GM21423 (cell line): ENCODE measurements around the gene TNFSF12.

ENCODE experiments used
- ATAC-seq: cut with Tn5 transposase; IDR thresholded peaks from one replicate; pipeline ENCODE4 v1.9.1; 2021; ENCODE audit warnings: mild to moderate bottlenecking, moderate library complexity; ENCODE audit not compliant: unreplicated experiment

Gene TNFSF12

DNA sequence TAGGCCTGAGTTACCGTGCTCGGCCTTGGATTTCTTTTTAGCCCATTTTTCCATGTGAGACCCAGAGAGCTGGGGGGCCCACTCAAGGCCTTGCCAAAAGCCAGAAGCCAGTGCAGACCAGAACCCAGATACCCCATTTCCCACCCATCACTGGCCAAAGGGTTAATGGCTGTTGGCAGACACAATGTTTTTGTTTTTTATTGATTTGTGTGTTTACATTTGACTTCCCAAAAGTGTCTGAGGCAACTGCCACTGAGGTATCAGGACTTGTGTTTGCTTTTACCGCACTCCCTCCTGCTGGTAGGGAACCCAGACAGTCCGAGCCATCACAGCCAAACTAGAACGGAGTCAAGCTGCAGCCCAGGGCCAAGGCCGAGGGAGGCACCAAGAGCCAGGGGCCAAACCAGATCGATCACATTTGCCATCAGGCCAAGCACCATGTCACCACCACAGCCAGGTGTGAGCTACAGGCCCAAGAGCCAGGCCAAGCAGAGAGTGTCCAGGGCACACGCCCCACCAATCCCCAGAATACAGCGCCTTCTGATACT is 7.7 kb upstream of the TNFSF12 start:
- ATAC-seq: no peak

DNA sequence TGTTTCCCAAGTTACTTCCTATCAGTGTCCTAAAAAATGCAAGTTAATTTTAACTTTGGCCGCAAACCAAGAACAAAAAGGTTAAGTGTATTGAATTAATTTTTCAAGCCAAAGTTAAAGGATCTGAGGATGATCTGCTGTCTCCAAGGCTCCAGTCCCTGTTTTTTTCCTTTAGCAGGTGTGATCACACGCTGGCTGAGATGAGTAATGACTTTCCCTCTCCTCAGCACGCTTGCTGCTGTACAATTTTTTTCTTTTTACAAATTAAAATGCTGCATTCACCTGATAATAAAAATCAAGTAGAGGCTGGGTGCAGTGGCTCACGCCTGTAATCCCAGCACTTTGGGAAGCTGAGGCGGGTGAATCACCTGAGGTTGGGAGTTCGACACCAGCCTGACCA is 3.9 kb upstream of the TNFSF12 start:
- no peak for ATAC-seq

DNA sequence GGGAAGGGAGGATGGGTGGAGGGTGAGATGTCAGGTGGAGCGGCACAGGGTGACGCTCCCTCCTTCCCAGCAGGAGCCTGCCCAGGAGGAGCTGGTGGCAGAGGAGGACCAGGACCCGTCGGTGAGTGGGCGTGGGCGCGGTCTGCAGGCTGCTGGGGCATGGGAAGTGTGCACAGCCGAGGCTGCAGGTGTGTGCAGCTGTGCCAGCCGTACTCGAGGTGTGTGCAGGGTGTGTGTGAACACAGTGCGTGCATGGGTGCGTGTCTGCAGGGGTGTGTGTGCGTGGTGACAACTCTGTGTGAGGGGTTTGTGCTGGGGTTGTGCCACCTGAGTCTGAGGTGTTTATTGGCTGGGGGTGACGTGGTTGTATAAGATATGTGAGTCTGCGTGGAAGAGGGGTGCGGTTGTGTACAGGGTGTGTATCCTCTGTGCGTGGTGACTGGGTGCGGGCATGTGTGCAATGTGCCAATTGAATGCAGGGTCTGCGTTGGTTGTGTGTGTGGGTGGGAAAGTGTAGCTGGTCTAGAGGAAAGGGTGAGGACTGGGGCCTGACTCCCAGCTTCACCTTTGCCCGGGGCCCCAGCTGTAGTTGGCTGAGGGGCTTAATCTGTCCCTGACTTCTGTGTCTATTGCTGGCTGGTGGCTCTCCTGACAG is 670 bp downstream of the TNFSF12 start:
- no peak for ATAC-seq

DNA sequence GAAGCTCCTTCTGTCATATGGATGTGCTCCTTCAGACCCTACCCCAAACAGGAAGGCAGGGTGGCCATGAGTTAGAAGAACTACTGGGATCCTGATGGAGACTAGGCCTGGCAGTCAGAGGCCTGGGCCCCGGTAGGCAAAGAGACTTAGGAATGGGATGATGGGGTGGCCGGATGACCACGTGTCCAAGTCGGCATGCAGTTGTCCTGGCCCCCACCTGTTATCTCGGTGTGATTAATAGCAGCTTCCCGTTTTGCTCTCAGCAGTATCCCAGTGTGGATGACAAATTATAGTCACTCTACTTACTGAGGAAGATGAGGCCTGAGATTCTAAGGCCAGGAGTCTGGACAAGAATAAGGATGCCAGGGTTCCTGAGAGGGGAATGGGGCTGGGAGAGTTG is 1.5 kb downstream of the TNFSF12 start:
- ATAC-seq: no peak

DNA sequence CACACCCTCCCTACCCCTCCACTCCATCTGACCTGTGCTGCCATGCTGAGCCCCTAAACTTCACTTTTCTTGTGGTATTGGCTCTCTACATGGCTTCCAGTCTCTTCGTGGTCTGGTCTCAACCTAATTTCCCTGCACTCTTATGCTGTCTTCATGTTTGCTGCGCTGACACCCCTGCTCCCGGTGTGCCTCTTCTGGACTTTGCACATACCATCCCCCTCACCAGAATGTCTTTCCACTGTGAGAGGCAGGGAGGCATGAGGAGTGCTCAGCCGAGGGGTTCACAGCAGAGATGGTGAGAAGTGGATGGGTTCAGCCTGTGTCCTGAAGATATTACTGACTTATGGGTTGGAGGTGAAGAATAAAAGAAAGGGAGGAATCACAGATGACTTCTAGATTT is 2.5 kb downstream of the TNFSF12 start:
- ATAC-seq: no peak

DNA sequence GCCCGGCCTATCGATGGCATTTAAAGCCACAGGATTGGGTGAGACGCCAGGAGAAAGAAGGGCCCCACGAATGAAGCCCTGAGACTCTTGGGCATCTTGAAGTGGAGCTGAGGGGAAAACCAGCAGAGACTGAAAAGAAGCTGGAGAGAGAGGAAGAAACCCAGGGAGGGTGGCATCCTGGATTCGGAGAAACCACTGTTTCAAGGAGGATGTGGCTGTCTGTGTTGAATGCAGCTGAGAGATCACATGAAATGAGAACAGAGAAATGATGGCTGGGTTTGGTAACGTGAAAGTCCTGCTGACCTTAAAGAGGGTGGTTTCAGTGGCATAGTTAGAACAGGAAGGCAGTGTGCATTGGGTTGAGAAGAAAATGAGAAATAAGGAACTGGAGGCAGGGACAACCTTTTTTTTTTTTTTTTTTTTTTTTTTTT is 3.8 kb downstream of the TNFSF12 start:
- ATAC-seq: peak; percentile 80

DNA sequence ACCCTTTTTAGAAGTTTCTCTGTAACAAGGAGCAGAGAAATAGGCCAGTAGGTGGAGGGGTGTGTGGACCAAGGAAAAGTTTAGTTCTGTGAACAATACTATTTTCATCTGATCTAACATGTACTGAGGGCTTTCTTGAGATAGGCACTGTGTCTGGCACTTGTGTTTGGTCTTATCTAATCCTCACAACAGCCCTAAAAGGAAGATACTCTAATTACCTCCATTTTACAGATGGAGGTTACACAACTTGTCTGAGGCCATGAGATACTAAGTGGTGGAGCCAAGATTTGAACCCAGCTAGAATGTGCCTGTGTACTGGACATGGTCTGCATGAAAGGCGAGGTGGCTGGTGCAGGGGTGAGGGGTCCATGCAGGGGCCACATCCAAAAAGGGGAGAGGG is 4.5 kb downstream of the TNFSF12 start:
- no peak for ATAC-seq

DNA sequence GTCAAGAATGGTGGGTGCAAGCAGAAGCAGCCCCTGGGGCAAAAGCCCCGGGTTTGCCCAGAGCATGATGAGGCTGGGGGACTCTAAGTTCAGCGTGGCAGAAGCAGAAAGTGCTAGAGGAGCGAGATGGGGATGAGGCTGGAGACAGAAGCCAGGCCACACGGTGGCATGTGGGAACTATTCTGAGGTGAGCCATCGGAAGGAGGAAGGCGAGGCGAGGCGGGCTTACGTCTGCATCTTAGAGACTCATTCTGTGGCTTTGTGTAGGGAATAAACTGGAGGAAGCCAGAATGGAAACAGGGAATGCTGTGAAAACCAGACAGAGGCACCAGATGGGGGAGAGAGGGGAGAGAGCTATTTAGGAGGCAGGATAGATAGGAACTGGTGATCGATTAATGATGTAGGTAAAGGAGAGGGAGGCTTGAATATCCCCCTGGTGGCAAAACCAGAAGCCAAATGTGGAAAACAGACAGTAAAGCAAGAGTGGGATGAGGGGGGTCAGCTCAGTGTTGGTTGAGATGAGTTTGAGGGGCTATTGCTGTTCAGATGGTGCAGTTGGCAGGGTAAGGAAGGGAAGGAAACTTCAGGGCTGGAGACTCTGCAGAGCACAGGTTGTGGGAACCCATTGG is 6.6 kb downstream of the TNFSF12 start:
- ATAC-seq: no peak

DNA sequence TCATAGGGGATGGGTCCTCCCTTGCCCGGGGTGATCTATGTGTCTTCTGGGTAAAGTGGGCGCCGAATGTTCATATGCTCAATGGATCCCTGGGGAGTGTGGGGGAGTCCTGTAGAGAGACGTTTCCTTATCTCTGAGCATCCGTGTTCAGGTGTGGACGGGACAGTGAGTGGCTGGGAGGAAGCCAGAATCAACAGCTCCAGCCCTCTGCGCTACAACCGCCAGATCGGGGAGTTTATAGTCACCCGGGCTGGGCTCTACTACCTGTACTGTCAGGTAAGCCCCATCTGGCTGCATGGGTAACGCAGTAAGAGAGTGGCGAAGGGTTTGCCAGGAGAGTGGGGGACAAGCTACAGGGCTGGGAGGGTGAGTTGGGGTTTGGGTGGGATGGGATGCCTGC is 7.8 kb downstream of the TNFSF12 start:
- ATAC-seq: no peak

DNA sequence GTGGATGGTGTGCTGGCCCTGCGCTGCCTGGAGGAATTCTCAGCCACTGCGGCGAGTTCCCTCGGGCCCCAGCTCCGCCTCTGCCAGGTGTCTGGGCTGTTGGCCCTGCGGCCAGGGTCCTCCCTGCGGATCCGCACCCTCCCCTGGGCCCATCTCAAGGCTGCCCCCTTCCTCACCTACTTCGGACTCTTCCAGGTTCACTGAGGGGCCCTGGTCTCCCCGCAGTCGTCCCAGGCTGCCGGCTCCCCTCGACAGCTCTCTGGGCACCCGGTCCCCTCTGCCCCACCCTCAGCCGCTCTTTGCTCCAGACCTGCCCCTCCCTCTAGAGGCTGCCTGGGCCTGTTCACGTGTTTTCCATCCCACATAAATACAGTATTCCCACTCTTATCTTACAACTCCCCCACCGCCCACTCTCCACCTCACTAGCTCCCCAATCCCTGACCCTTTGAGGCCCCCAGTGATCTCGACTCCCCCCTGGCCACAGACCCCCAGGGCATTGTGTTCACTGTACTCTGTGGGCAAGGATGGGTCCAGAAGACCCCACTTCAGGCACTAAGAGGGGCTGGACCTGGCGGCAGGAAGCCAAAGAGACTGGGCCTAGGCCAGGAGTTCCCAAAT is 8.4 kb downstream of the TNFSF12 start:
- ATAC-seq: no peak

DNA sequence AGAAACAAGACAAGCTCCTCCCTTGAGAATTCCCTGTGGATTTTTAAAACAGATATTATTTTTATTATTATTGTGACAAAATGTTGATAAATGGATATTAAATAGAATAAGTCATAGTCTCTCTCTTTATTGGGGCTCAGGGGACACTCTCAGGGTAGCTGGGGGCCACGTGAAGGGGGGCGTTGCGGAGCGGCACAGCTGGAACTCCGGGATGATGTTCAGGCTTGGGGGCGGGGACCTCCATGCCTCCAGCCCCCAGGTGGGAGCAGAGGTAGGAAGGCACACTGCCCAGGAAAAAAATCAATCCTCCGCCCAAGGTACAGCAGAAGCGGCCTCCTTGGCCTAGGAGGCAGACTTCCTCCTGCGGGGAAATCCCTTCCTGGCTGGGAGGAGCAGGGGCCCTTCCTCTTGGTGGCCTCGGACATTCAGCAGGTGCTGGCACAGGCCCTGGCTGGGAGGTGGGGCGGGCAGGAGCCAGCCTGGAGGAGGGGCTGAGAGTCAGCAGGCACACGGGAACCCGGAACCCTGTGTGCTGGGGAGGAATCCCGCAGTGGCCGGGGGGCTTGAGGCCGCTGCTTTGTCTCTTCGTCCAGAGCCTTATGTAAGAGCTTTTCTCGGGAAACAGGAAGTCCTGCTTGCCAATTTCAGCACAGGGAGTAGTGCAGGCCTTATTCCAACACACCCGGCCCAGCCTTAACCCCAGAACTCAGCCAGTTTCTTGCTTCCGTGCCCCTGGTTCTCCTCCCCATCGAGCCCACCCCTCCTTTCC is 9.1 kb downstream of the TNFSF12 start:
- no peak for ATAC-seq

DNA sequence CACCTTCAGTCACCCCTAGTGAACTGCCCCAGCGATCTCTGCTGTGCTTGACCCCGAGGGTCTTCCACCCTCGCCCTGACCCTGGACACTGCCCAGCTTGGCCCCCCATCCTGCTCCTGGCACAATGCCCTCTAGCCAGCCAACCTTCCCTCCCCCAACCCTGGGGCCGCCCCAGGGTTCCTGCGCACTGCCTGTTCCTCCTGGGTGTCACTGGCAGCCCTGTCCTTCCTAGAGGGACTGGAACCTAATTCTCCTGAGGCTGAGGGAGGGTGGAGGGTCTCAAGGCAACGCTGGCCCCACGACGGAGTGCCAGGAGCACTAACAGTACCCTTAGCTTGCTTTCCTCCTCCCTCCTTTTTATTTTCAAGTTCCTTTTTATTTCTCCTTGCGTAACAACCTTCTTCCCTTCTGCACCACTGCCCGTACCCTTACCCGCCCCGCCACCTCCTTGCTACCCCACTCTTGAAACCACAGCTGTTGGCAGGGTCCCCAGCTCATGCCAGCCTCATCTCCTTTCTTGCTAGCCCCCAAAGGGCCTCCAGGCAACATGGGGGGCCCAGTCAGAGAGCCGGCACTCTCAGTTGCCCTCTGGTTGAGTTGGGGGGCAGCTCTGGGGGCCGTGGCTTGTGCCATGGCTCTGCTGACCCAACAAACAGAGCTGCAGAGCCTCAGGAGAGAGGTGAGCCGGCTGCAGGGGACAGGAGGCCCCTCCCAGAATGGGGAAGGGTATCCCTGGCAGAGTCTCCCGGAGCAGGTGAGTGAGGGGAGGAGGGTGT is 9.9 kb downstream of the TNFSF12 start, which contains the start of gene TNFSF13:
Gene TNFSF13 (plus strand): TSS at position 207 of the 776 bp plus-strand sequence. CDS start 290 bp downstream, at position 497.
- ATAC-seq: no peak

DNA sequence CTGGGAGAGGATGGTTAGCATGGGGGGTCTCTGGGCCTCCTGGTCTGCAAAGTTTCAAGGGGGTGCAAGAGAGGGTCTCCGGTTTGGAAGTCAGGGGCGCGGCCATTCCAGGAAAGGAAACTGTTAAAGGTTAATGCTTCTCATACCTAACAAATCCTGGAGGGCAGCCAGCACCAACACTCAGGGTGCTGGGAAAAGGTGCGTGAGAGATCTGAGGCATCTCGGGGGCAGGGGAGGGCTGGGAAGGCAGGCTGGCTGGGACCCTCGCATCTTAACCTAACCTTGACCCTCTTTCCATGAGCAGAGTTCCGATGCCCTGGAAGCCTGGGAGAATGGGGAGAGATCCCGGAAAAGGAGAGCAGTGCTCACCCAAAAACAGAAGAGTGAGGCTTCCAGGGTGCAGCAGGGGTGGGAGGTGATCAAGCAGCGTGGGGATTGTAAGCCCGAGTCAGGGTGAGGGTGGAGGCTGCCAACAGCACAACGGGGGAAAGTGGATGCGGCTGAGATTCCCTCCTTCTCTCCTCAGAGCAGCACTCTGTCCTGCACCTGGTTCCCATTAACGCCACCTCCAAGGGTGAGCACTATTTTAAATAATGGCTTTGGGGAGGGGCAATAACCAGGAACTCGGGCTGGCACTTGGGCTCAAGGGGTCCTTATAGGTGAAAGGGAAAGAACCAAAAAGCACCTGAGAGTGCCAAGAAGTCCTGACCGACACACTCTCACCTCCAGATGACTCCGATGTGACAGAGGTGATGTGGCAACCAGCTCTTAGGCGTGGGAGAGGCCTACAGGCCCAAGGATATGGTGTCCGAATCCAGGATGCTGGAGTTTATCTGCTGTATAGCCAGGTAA is 10.7 kb downstream of the TNFSF12 start:
- no peak for ATAC-seq

DNA sequence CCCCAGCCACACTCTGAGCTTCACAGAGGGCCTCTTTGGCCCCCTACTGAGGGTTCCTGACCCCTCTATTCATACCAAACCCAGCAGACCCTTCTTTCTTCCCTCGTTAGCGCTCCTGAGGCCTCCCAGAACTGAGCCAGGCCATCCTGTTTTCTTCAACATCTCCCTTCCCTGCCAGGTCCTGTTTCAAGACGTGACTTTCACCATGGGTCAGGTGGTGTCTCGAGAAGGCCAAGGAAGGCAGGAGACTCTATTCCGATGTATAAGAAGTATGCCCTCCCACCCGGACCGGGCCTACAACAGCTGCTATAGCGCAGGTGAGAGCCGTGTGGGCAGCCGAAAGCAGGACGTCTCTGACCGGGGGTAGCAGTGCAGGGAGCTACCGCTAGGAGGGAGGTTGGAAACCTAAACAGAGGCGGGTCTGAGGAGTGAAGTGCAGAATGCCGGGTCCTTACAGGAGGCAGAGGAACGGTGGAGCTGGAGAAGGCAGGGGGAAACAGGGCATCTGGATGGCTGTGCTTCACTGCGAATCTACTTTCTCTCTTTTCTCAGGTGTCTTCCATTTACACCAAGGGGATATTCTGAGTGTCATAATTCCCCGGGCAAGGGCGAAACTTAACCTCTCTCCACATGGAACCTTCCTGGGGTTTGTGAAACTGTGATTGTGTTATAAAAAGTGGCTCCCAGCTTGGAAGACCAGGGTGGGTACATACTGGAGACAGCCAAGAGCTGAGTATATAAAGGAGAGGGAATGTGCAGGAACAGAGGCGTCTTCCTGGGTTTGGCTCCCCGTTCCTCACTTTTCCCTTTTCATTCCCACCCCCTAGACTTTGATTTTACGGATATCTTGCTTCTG is 11.5 kb downstream of the TNFSF12 start:
- ATAC-seq: no peak

DNA sequence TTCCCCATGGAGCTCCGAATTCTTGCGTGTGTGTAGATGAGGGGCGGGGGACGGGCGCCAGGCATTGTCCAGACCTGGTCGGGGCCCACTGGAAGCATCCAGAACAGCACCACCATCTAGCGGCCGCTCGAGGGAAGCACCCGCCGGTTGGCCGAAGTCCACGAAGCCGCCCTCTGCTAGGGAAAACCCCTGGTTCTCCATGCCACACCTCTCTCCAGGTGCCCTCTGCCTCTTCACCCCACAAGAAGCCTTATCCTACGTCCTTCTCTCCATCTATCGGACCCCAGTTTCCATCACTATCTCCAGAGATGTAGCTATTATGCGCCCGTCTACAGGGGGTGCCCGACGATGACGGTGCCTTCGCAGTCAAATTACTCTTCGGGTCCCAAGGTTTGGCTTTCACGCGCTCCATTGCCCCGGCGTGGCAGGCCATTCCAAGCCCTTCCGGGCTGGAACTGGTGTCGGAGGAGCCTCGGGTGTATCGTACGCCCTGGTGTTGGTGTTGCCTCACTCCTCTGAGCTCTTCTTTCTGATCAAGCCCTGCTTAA is 12.2 kb downstream of the TNFSF12 start:
- ATAC-seq: peak; percentile 43

DNA sequence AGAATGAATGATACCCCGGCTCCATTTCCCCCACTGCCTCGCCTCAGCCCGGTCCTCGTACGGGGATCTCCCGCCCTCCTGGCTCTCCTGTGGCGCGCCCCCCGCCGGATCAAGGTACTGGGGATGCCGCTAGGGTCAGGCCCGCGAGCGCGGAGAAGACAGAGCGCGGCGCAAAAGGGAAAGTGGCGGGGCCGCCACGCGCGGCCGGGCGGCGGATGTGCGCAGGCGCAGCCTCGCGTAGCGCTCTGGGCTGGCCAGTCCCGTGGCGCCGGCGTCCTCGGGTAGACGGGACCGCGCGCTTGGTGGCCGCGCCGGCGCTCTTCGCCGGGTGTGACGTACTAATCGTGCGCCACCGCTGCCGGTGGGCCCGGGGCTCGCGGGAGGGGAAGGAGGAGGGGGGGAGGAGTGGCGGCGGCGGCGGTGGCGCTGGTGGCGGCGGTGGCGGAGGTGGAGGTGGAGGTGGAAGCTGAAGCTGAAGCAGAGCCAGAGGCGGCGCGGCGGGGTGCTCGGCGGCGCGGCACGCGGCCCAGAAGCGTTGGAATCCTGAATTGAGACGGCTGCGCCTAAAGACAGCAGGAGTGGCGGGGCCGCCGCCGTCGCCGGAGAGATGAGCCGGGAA is 12.8 kb downstream of the TNFSF12 start, which contains the start of gene SENP3:
Gene SENP3 (plus strand): TSS at position 331 of the 619 bp plus-strand sequence. CDS start 1,158 bp downstream, outside the sequence.
- peak; percentile 57 for ATAC-seq

DNA sequence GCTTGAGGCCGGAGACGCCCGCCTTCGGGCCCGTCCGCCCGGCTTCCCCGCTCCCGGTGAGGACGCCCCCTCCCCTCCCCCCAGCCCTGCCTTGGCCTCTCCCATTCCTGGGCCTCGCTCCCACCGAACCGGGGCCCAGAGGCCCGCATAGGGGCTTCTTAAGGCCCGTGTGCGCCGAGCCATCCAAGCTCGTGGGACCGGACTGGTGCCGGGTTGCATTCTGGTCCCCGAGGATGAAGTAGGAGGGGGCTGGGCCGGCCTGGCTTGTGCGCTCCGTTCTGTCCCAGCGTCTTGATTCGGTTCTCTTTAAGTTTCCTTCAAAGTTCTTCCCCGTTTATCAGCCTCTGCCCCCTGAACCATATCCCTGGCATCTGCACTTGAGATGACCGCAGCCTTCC is 13.3 kb downstream of the TNFSF12 start:
- ATAC-seq: no peak
